Measurements from ENCODE around the gene KRTAP16-1. TPM values are rescaled to one million over a fixed set of nuclear protein-coding genes. Genes with fewer than 3 reads are reported as not detected.
"Not testable (repeated sequence)": the region's sequence is repeated elsewhere in the genome, so short reads cannot be mapped to it uniquely, and the experiment has no call there.

Gene KRTAP16-1, protein sequence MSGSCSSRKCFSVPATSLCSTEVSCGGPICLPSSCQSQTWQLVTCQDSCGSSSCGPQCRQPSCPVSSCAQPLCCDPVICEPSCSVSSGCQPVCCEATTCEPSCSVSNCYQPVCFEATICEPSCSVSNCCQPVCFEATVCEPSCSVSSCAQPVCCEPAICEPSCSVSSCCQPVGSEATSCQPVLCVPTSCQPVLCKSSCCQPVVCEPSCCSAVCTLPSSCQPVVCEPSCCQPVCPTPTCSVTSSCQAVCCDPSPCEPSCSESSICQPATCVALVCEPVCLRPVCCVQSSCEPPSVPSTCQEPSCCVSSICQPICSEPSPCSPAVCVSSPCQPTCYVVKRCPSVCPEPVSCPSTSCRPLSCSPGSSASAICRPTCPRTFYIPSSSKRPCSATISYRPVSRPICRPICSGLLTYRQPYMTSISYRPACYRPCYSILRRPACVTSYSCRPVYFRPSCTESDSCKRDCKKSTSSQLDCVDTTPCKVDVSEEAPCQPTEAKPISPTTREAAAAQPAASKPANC
- not detected for polyA plus RNA-seq (2012; ENCODE audit: low read depth, missing spikeins)

GRCh38 chr17:41308918-41309359, at the start of gene KRTAP16-1:
Gene KRTAP16-1, minus strand, starts transcription at chr17:41309309. Its CDS starts 56 bp downstream, at chr17:41309253.
- TF ChIP-seq POLR2AphosphoS5 (IDR thresholded peaks at IDR 0.05; ENCODE audit: low read depth, low read length) (no peak), TAF1 (IDR thresholded peaks at IDR 0.05; ENCODE audit: low read depth, low read length) (no peak)
- FAIRE-seq: no peak
- DNase-seq (ENCODE audit: insufficient read length, low spot score): no peak

- peak; percentile 45 for TF ChIP-seq SPI1 (IDR thresholded peaks at IDR 0.05; ENCODE audit: low read depth, low read length)
- TF ChIP-seq POLR2AphosphoS5 (IDR thresholded peaks at IDR 0.05; ENCODE audit: low read depth, low read length): no peak
- FAIRE-seq: no peak
Measured at GRCh38 chr17:41354536-41354935, 45.4 kb upstream of the KRTAP16-1 start.

DNA sequence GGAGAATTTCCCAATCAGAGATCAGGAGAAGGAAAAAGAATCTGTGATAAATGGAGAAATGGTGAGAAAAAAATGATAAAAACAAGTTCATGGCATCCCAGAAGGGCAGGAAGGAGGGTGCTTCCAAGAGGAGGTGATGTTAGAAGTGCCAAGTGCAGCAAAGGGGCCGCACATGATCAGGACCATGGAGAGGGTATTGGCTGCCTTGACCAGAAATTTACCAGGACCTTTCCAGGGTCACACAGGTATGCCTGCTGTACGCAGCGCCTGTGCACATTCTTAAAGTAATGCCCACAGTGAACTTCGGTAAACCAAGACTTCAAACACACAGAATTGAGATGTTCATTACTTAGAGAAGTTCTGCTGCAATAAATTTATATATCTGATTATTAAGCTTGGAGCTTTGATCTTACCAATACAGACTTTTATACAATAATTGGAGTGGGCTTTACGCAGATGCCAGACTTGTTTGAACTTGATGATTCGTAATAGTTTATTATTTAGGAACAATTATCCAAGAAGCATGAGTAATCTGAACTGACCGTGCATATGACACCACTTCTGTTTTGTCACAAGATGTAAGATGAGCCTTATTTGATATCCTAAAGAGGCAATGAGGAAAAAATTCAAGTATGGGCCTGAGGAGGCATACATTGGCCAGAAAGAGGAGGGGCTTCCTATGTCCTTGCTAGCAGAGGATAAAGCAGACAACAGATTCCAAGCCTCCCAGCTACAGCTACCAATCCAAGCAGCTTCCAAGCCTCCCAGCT, 43.7 kb upstream of the KRTAP16-1 start:
- no peak for DNase-seq (ENCODE audit: insufficient read length, low spot score)
- TF ChIP-seq POLR2A (IDR thresholded peaks at IDR 0.05; ENCODE audit: low read depth, low read length) (no peak), POLR2AphosphoS5 (IDR thresholded peaks at IDR 0.05; ENCODE audit: low read depth, low read length) (no peak), SPI1 (IDR thresholded peaks at IDR 0.05; ENCODE audit: low read depth, low read length) (no peak), POU2F2 (IDR thresholded peaks at IDR 0.05; ENCODE audit: low read depth, low read length) (no peak), TAF1 (IDR thresholded peaks at IDR 0.05; ENCODE audit: low read depth, low read length) (no peak), PAX5 (IDR thresholded peaks at IDR 0.05; ENCODE audit: insufficient read depth, low read length, severe bottlenecking) (no peak)
- no peak for FAIRE-seq

More at GRCh38 chr17:41354536-41354935, 45.4 kb upstream of the KRTAP16-1 start:
- no peak for DNase-seq (ENCODE audit: insufficient read length, low spot score)

- DNase-seq (ENCODE audit: insufficient read length, low spot score): no peak
- no peak for TF ChIP-seq POLR2A (IDR thresholded peaks at IDR 0.05; ENCODE audit: low read depth, low read length)
- TF ChIP-seq PAX5 (IDR thresholded peaks at IDR 0.05; ENCODE audit: insufficient read depth, low read length, severe bottlenecking): no peak
- no peak for TF ChIP-seq POU2F2 (IDR thresholded peaks at IDR 0.05; ENCODE audit: low read depth, low read length)
- no peak for TF ChIP-seq TAF1 (IDR thresholded peaks at IDR 0.05; ENCODE audit: low read depth, low read length)
- no peak for FAIRE-seq
Measured at GRCh38 chr17:41351177-41351576, 42.1 kb upstream of the KRTAP16-1 start.

DNA sequence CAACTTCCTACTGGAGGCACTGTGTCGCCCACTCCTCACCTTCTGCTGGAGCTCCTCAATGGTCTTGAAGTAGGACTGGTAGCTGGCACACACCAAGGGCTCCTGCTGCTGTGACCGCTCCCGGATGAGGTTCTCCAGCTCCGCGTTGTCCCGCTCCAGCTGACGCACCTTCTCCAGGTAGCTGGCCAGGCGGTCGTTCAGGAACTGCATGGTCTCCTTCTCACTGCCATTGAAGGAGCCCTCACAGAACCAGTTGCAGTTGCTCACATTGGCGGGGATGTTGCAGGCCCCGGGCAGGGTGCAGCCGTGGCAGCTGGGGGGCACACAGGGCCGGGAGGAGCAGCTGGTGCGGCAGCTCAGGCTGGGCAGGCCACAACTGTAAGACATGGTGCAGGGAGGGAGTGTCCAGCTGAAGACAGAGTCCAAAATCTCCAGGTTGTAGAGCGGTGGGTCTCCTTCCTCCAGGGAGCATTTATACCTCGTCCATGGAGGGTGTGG, 41.3 kb upstream of the KRTAP16-1 start, which contains the start of gene KRT33A:
TSS of gene KRT33A (minus strand) at position 448 of the 498 bp plus-strand sequence. CDS start at position 387, 61 bp downstream.
- DNase-seq (ENCODE audit: insufficient read length, low spot score); FAIRE-seq: not testable (repeated sequence)

DNA sequence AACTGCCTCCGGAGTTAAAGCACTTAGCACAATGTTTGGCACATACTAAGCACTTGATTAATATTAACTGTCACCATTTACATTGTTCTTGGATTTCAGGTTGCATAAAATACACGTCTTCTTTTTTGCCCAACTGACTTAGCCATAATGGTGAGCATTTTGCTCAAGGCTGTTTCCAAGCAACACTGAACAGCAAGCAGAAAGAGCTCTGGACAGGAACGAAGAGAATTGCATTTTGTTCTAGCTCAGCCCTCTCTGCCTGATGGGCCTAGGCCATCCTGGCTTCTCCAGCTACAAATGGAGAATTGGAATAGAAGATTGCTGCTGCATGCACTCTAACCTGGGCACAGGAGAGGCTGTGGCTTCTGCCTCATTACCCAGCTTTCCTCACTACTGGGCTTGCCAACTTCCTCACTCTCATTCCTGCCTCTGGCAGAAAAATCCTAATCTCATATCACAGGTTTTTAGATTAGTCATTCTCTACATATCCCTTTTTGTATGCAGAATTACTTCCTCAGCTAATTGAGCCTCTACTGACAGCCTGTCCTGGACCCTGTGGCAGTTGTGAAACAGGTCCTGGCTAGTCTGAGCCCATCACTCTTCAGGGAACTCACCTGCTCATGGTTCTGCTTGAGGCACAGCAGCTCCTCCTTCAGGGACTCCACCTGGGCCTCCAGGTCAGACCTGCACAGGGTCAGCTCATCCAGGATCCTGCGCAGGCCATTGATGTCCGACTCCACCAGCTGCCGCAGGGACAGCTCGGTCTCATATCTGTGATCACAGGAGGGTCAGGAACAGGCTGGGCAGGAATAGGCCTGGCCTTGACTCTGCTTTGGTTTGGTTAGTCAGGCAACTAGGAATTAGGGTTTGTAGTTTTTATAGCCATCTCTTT, 39.0 kb upstream of the KRTAP16-1 start:
- DNase-seq (ENCODE audit: insufficient read length, low spot score) (no peak), FAIRE-seq (no peak)
- TF ChIP-seq POU2F2 (IDR thresholded peaks at IDR 0.05; ENCODE audit: low read depth, low read length) (no peak), TAF1 (IDR thresholded peaks at IDR 0.05; ENCODE audit: low read depth, low read length) (no peak), POLR2A (IDR thresholded peaks at IDR 0.05; ENCODE audit: low read depth, low read length) (no peak), POLR2AphosphoS5 (IDR thresholded peaks at IDR 0.05; ENCODE audit: low read depth, low read length) (no peak), PAX5 (IDR thresholded peaks at IDR 0.05; ENCODE audit: insufficient read depth, low read length, severe bottlenecking) (no peak), SPI1 (IDR thresholded peaks at IDR 0.05; ENCODE audit: low read depth, low read length) (no peak)

DNA sequence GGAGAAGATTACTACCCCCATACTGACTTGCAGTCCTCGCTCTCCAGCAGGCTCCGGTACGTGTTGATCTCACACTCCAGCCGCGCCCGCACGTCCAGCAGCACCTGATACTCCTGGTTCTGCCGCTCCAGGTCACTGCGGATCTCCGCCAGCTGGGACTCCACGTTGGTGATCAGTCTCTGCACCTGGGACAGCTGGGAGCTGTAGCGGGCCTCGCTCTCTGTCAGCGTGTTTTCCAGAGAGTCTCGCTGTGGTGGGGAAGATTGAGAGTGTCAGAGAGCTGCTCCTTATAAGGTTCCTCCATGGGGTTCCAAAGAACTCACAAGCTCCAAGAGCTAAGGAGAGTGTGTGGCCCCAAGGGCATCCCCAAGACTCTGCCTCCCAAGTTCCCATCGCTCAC, 37.3 kb upstream of the KRTAP16-1 start:
- not testable (repeated sequence) for DNase-seq (ENCODE audit: insufficient read length, low spot score); FAIRE-seq

- DNase-seq (ENCODE audit: insufficient read length, low spot score) (no peak), FAIRE-seq (no peak)
- TF ChIP-seq SPI1 (IDR thresholded peaks at IDR 0.05; ENCODE audit: low read depth, low read length) (no peak), POLR2AphosphoS5 (IDR thresholded peaks at IDR 0.05; ENCODE audit: low read depth, low read length) (no peak), PAX5 (IDR thresholded peaks at IDR 0.05; ENCODE audit: insufficient read depth, low read length, severe bottlenecking) (no peak), TAF1 (IDR thresholded peaks at IDR 0.05; ENCODE audit: low read depth, low read length) (no peak), POLR2A (IDR thresholded peaks at IDR 0.05; ENCODE audit: low read depth, low read length) (no peak), POU2F2 (IDR thresholded peaks at IDR 0.05; ENCODE audit: low read depth, low read length) (no peak)
Measured at GRCh38 chr17:41345992-41346391, 36.9 kb upstream of the KRTAP16-1 start.

- DNase-seq (ENCODE audit: insufficient read length, low spot score) (no peak), FAIRE-seq (no peak)
- TF ChIP-seq TAF1 (IDR thresholded peaks at IDR 0.05; ENCODE audit: low read depth, low read length): no peak
- TF ChIP-seq PAX5 (IDR thresholded peaks at IDR 0.05; ENCODE audit: insufficient read depth, low read length, severe bottlenecking): no peak
- no peak for TF ChIP-seq POU2F2 (IDR thresholded peaks at IDR 0.05; ENCODE audit: low read depth, low read length)
- TF ChIP-seq POLR2AphosphoS5 (IDR thresholded peaks at IDR 0.05; ENCODE audit: low read depth, low read length): no peak
- no peak for TF ChIP-seq POLR2A (IDR thresholded peaks at IDR 0.05; ENCODE audit: low read depth, low read length)
- no peak for TF ChIP-seq SPI1 (IDR thresholded peaks at IDR 0.05; ENCODE audit: low read depth, low read length)
Measured at GRCh38 chr17:41343029-41343428, 33.9 kb upstream of the KRTAP16-1 start.
